Type B pancreatic cell (in vitro differentiated cells): Measurements from ENCODE around the gene PSD. TPM values are rescaled to one million over a fixed set of nuclear protein-coding genes. Genes with fewer than 3 reads are reported as not detected.

Experiments
- DNase-seq: peaks from one replicate; pipeline ENCODE4 v3.0.0; 2021; ENCODE audit warnings: mixed read lengths; ENCODE audit not compliant: unreplicated experiment; ENCODE audit errors: extremely low spot score
- H3K27ac Mint-ChIP-seq: 2 replicates; pipeline ENCODE4 v1.8.0; 2021; ENCODE audit warnings: mild to moderate bottlenecking, mixed read lengths
- H3K27me3 Mint-ChIP-seq: 2 replicates; pipeline ENCODE4 v1.8.0; 2021; ENCODE audit warnings: mixed read lengths
- H3K36me3 Mint-ChIP-seq: 2 replicates; pipeline ENCODE4 v1.8.0; 2021; ENCODE audit warnings: mixed read lengths
- H3K4me1 Mint-ChIP-seq: one replicate; pipeline ENCODE4 v1.8.0; 2021; ENCODE audit warnings: mixed read lengths; ENCODE audit not compliant: unreplicated experiment
- H3K4me3 Mint-ChIP-seq: 2 replicates; pipeline ENCODE4 v1.8.0; 2021; ENCODE audit warnings: mild to moderate bottlenecking, mixed read lengths
- H3K9me3 Mint-ChIP-seq: 2 replicates; pipeline ENCODE4 v1.8.0; 2021; ENCODE audit warnings: mixed read lengths
- CTCF ChIP-seq: fragments of 200-600 bp; sonication (generic); conservative IDR thresholded peaks from 2 replicates; pipeline ENCODE4 v1.5.0; 2021; ENCODE audit warnings: antibody characterized with exemption, mild to moderate bottlenecking
- microRNA-seq: library from miRNA; unstranded; fragments of <30 nt; microRNA quantifications from one replicate; pipeline ENCODE4, GENCODE V29; 2020
- total RNA-seq: library from RNA; stranded (reverse); gene quantifications from 2 replicates; pipeline ENCODE4 v1.2.1, GENCODE V29; 2021; ENCODE audit warnings: low replicate concordance

The PSD gene
- total RNA-seq, 1 donor from 2014 or later, result 7.8 TPM

- DNase-seq, result no peak
- H3K27ac Mint-ChIP-seq, result no peak overlapping the region
- no peak for TF ChIP-seq CTCF
- H3K4me1 Mint-ChIP-seq, result no peaks in the 10 kb centered on the region
- H3K27me3 Mint-ChIP-seq, result no peaks in the 10 kb centered on the region
- no peak overlapping the region for H3K4me3 Mint-ChIP-seq
- H3K9me3 Mint-ChIP-seq, result no peaks in the 10 kb centered on the region
- peaks cover 14% of the 10 kb centered on the region for H3K36me3 Mint-ChIP-seq
Measured at GRCh38 chr10:102354451-102354850, 64.1 kb downstream of the PSD start.

Small RNA genes lying within 50 kb of the gene (microRNA-seq; reads per million reads assigned to microRNA genes)
- gene MIR146B, result 62.8 reads per million, percentile 57 among the genes with 10 or more reads in this experiment

Other genes with a start within 250 kb of the PSD start
- 0.22 TPM in 1 of 2 replicates, not detected in the other for gene ELOVL3, start 192.5 kb downstream of the PSD start, total RNA-seq
- gene PITX3, start 177.3 kb downstream of the PSD start, total RNA-seq, result 0.34 TPM in 1 of 2 replicates, not detected in the other
- 48.7 and 61.9 TPM in 2 replicates for gene GBF1, start 173.3 kb downstream of the PSD start, total RNA-seq
- gene NFKB2, start 23.1 kb downstream of the PSD start, total RNA-seq, result 29.7 and 47.1 TPM in 2 replicates
- gene FBXL15, start 2.1 kb upstream of the PSD start, total RNA-seq, result 14.8 and 19.0 TPM in 2 replicates
- 44.5 and 86.1 TPM in 2 replicates for gene CUEDC2, start 13.8 kb upstream of the PSD start, total RNA-seq
- gene C10orf95, start 32.8 kb upstream of the PSD start, total RNA-seq, result 0.75 and 2.3 TPM in 2 replicates
- gene ACTR1A, start 83.9 kb upstream of the PSD start, total RNA-seq, result 73.1 and 95.4 TPM in 2 replicates
- 18.5 and 29.4 TPM in 2 replicates for gene SUFU, start 85.2 kb upstream of the PSD start, total RNA-seq
- gene TRIM8, start 225.7 kb upstream of the PSD start, total RNA-seq, result 81.6 and 124 TPM in 2 replicates